ENCODE data around the gene LPO.

LPO gene

GRCh38 chr17:58227733-58228132 lies 10.7 kb upstream of the LPO start:
- peaks cover 0 to 9% (median 8%) of the 10 kb centered on the region in 5 donors for H3K27me3 ChIP-seq (ENCODE audit: control insufficient read depth in 5 of 5, insufficient read depth in 4 of 5, low read length in 5 of 5)
- H3K36me3 ChIP-seq (ENCODE audit: control insufficient read depth in 5 of 5, insufficient read depth in 5 of 5, low read length in 5 of 5) = no peaks in the 10 kb centered on the region
- H3K27ac ChIP-seq (ENCODE audit: low read depth, low read length) = no peak overlapping the region

GRCh38 chr17:58228679-58229078 lies 9.7 kb upstream of the LPO start:
- peaks cover 0 to 10% (median 0%) of the 10 kb centered on the region in 5 donors for H3K4me1 ChIP-seq (ENCODE audit: control insufficient read depth in 5 of 5, insufficient read depth in 5 of 5, low read length in 5 of 5)
- H3K9me3 ChIP-seq (ENCODE audit: control insufficient read depth in 5 of 5, low read length in 5 of 5) = no peaks in the 10 kb centered on the region
- H3K36me3 ChIP-seq (ENCODE audit: control insufficient read depth in 5 of 5, insufficient read depth in 5 of 5, low read length in 5 of 5) = no peaks in the 10 kb centered on the region
- no peak overlapping the region for H3K4me3 ChIP-seq (ENCODE audit: low read depth in 1 of 5, low read length in 5 of 5)
- H3K9ac ChIP-seq (ENCODE audit: low read length in 5 of 5) = no peak overlapping the region
- H3K27me3 ChIP-seq (ENCODE audit: control insufficient read depth in 5 of 5, insufficient read depth in 4 of 5, low read length in 5 of 5) = peaks cover 0 to 11% (median 9%) of the 10 kb centered on the region in 5 donors
- no peak overlapping the region for H3K27ac ChIP-seq (ENCODE audit: low read depth, low read length)

More at GRCh38 chr17:58227733-58228132, 10.7 kb upstream of the LPO start:
- peaks cover 0 to 7% (median 0%) of the 10 kb centered on the region in 5 donors for H3K4me1 ChIP-seq (ENCODE audit: control insufficient read depth in 5 of 5, insufficient read depth in 5 of 5, low read length in 5 of 5)
- no peak overlapping the region for H3K4me3 ChIP-seq (ENCODE audit: low read depth in 1 of 5, low read length in 5 of 5)
- no peaks in the 10 kb centered on the region for H3K9me3 ChIP-seq (ENCODE audit: control insufficient read depth in 5 of 5, low read length in 5 of 5)
- H3K9ac ChIP-seq (ENCODE audit: low read length in 5 of 5) = no peak overlapping the region

DNA sequence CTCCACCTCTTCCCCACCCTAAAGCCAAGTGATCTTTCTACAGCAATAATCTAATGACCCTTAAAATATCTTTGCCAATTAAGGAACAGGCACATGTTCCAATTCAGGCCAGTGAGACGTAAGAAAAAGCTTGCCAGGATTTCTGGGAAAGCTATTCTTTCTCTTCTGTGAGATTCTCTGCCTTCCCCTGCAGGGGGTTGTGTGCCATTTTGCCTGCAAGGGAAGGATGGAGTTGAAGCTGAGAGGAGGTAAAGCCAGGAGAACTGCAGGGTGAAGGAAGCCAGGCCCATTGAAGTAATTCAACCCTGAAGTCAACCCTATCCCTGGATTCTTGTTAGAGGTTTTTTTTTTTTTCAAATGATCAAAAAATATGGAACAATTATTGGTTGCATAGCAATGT lies 9.0 kb upstream of the LPO start:
- Histone ChIP-seq H3K9ac (ENCODE audit: low read length in 5 of 5) (no peak overlapping the region), H3K4me3 (ENCODE audit: low read depth in 1 of 5, low read length in 5 of 5) (no peak overlapping the region), H3K27ac (ENCODE audit: low read depth, low read length) (no peak overlapping the region), H3K4me1 (ENCODE audit: control insufficient read depth in 5 of 5, insufficient read depth in 5 of 5, low read length in 5 of 5) (peaks cover 0 to 10% (median 0%) of the 10 kb centered on the region in 5 donors), H3K27me3 (ENCODE audit: control insufficient read depth in 5 of 5, insufficient read depth in 4 of 5, low read length in 5 of 5) (peaks cover 0 to 11% (median 10%) of the 10 kb centered on the region in 5 donors), H3K9me3 (ENCODE audit: control insufficient read depth in 5 of 5, low read length in 5 of 5) (no peaks in the 10 kb centered on the region), H3K36me3 (ENCODE audit: control insufficient read depth in 5 of 5, insufficient read depth in 5 of 5, low read length in 5 of 5) (no peaks in the 10 kb centered on the region)

DNA sequence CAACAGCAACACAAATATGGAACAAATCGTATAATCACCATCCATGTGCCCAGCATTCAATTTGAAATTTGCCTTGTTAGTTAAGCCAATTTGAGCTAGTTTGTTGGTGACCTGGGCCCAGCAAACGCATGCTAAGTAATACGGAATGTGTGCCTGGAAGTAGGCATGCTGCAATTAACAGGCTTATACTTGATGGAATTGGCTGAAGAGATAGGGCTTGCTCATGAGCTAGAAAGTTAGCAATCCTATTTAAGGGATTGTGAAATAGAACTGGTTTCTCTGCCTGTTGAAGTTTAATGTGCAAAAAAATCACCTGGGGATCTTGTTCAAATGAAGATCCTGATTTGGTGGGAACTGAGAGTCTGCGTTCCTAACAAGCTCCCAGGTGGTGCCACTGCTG lies 8.5 kb upstream of the LPO start:
- Histone ChIP-seq H3K9me3 (ENCODE audit: control insufficient read depth in 5 of 5, low read length in 5 of 5) (no peaks in the 10 kb centered on the region), H3K27ac (ENCODE audit: low read depth, low read length) (no peak overlapping the region), H3K4me3 (ENCODE audit: low read depth in 1 of 5, low read length in 5 of 5) (no peak overlapping the region), H3K36me3 (ENCODE audit: control insufficient read depth in 5 of 5, insufficient read depth in 5 of 5, low read length in 5 of 5) (no peaks in the 10 kb centered on the region), H3K4me1 (ENCODE audit: control insufficient read depth in 5 of 5, insufficient read depth in 5 of 5, low read length in 5 of 5) (peaks cover 0 to 10% (median 0%) of the 10 kb centered on the region in 5 donors), H3K27me3 (ENCODE audit: control insufficient read depth in 5 of 5, insufficient read depth in 4 of 5, low read length in 5 of 5) (peaks cover 0 to 11% (median 11%) of the 10 kb centered on the region in 5 donors), H3K9ac (ENCODE audit: low read length in 5 of 5) (no peak overlapping the region)

DNA sequence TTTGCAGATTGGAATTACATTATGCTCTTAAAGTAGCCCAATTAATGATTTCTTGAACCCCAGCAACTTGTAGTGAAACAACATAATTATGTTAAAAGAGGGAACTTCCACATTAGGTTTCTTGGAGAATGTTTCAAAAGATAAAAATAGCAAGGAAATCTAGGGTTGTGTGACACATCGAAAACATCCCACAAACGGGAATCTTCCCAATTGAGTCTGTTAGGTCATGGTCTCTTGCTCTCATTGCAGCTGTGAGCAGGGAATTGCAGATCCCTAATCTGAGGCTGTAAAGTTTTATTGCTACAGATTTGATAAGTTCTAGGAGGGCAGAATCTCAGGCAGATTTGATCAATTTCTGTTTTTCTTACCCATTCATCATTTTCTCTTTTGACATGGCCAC lies 6.7 kb upstream of the LPO start:
- H3K4me1 ChIP-seq (ENCODE audit: control insufficient read depth in 5 of 5, insufficient read depth in 5 of 5, low read length in 5 of 5) = peaks cover 0 to 10% (median 0%) of the 10 kb centered on the region in 5 donors
- no peak overlapping the region for H3K27ac ChIP-seq (ENCODE audit: low read depth, low read length)
- no peaks in the 10 kb centered on the region for H3K9me3 ChIP-seq (ENCODE audit: control insufficient read depth in 5 of 5, low read length in 5 of 5)
- H3K27me3 ChIP-seq (ENCODE audit: control insufficient read depth in 5 of 5, insufficient read depth in 4 of 5, low read length in 5 of 5) = peaks cover 0 to 18% (median 11%) of the 10 kb centered on the region in 5 donors
- no peaks in the 10 kb centered on the region for H3K36me3 ChIP-seq (ENCODE audit: control insufficient read depth in 5 of 5, insufficient read depth in 5 of 5, low read length in 5 of 5)
- no peak overlapping the region for H3K9ac ChIP-seq (ENCODE audit: low read length in 5 of 5)
- no peak overlapping the region for H3K4me3 ChIP-seq (ENCODE audit: low read depth in 1 of 5, low read length in 5 of 5)

DNA sequence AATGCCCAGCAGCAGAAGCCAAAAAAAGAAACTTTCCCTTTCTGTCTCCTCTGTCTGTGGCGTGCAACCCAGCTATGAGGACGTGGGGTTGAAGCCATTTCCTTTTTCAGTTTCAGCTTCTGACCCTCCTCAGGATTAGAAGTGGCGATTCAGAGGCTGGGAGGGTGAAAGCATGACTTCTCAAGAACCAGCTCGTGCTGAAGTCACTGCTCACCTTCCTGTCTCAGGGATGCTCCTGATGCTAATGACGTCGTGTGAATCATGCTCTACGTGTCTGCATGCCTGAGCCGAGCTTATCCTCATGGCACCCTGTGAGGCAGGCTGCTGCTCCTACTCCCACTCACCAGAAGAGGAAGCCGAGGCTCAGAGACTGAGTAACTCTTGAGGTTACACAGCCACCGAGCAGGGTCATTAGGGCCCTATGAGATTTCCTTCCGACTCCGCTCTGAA lies 5.7 kb upstream of the LPO start:
- Histone ChIP-seq H3K4me1 (ENCODE audit: control insufficient read depth in 5 of 5, insufficient read depth in 5 of 5, low read length in 5 of 5) (peaks cover 0 to 10% (median 0%) of the 10 kb centered on the region in 5 donors), H3K9ac (ENCODE audit: low read length in 5 of 5) (no peak overlapping the region), H3K27ac (ENCODE audit: low read depth, low read length) (no peak overlapping the region), H3K4me3 (ENCODE audit: low read depth in 1 of 5, low read length in 5 of 5) (peak overlapping the region in 1 of 5 donors; percentile 20), H3K9me3 (ENCODE audit: control insufficient read depth in 5 of 5, low read length in 5 of 5) (no peaks in the 10 kb centered on the region), H3K27me3 (ENCODE audit: control insufficient read depth in 5 of 5, insufficient read depth in 4 of 5, low read length in 5 of 5) (peaks cover 0 to 18% (median 11%) of the 10 kb centered on the region in 5 donors), H3K36me3 (ENCODE audit: control insufficient read depth in 5 of 5, insufficient read depth in 5 of 5, low read length in 5 of 5) (no peaks in the 10 kb centered on the region)

GRCh38 chr17:58233543-58233942 lies 4.8 kb upstream of the LPO start:
- Histone ChIP-seq H3K9ac (ENCODE audit: low read length in 5 of 5) (no peak overlapping the region), H3K27me3 (ENCODE audit: control insufficient read depth in 5 of 5, insufficient read depth in 4 of 5, low read length in 5 of 5) (peaks cover 0 to 16% (median 15%) of the 10 kb centered on the region in 5 donors), H3K36me3 (ENCODE audit: control insufficient read depth in 5 of 5, insufficient read depth in 5 of 5, low read length in 5 of 5) (no peaks in the 10 kb centered on the region), H3K4me3 (ENCODE audit: low read depth in 1 of 5, low read length in 5 of 5) (no peak overlapping the region), H3K9me3 (ENCODE audit: control insufficient read depth in 5 of 5, low read length in 5 of 5) (no peaks in the 10 kb centered on the region), H3K27ac (ENCODE audit: low read depth, low read length) (no peak overlapping the region), H3K4me1 (ENCODE audit: control insufficient read depth in 5 of 5, insufficient read depth in 5 of 5, low read length in 5 of 5) (peaks cover 0 to 10% (median 0%) of the 10 kb centered on the region in 5 donors)

GRCh38 chr17:58234512-58234911 lies 3.9 kb upstream of the LPO start:
- Histone ChIP-seq H3K4me1 (ENCODE audit: control insufficient read depth in 5 of 5, insufficient read depth in 5 of 5, low read length in 5 of 5) (peaks cover 0 to 10% (median 0%) of the 10 kb centered on the region in 5 donors), H3K36me3 (ENCODE audit: control insufficient read depth in 5 of 5, insufficient read depth in 5 of 5, low read length in 5 of 5) (no peaks in the 10 kb centered on the region), H3K9ac (ENCODE audit: low read length in 5 of 5) (no peak overlapping the region), H3K27me3 (ENCODE audit: control insufficient read depth in 5 of 5, insufficient read depth in 4 of 5, low read length in 5 of 5) (peaks cover 0 to 19% (median 15%) of the 10 kb centered on the region in 5 donors), H3K4me3 (ENCODE audit: low read depth in 1 of 5, low read length in 5 of 5) (no peak overlapping the region), H3K9me3 (ENCODE audit: control insufficient read depth in 5 of 5, low read length in 5 of 5) (no peaks in the 10 kb centered on the region), H3K27ac (ENCODE audit: low read depth, low read length) (no peak overlapping the region)

DNA sequence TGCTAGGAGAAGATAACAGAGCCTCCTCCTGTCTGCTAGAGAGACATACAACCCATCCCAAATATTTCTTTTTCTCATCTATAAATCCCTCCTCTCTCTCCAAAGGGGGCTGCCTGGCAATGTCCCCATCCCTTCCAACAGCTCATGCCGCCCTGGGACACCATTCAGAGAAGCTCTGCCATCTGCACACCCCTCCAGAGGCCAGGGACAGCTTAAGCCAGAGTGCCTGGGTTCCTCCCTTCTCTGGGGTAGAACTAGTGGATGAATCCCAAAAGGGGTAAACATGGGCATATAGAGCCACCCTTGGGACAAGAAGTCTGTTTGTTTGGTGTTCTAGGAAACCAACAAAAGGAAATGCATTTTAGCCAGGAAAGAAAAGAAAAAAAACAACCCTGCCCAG lies 2.6 kb upstream of the LPO start:
- no peak overlapping the region for H3K27ac ChIP-seq (ENCODE audit: low read depth, low read length)
- peaks cover 0 to 21% (median 15%) of the 10 kb centered on the region in 5 donors for H3K27me3 ChIP-seq (ENCODE audit: control insufficient read depth in 5 of 5, insufficient read depth in 4 of 5, low read length in 5 of 5)
- no peak overlapping the region for H3K4me3 ChIP-seq (ENCODE audit: low read depth in 1 of 5, low read length in 5 of 5)
- H3K9ac ChIP-seq (ENCODE audit: low read length in 5 of 5) = no peak overlapping the region
- H3K9me3 ChIP-seq (ENCODE audit: control insufficient read depth in 5 of 5, low read length in 5 of 5) = no peaks in the 10 kb centered on the region
- H3K36me3 ChIP-seq (ENCODE audit: control insufficient read depth in 5 of 5, insufficient read depth in 5 of 5, low read length in 5 of 5) = no peaks in the 10 kb centered on the region
- H3K4me1 ChIP-seq (ENCODE audit: control insufficient read depth in 5 of 5, insufficient read depth in 5 of 5, low read length in 5 of 5) = peaks cover 0 to 10% (median 0%) of the 10 kb centered on the region in 5 donors

GRCh38 chr17:58236394-58236793 lies 2.0 kb upstream of the LPO start:
- H3K27me3 ChIP-seq (ENCODE audit: control insufficient read depth in 5 of 5, insufficient read depth in 4 of 5, low read length in 5 of 5) = peaks cover 0 to 21% (median 15%) of the 10 kb centered on the region in 5 donors
- H3K9ac ChIP-seq (ENCODE audit: low read length in 5 of 5) = no peak overlapping the region

More at GRCh38 chr17:58236394-58236793, 2.0 kb upstream of the LPO start:
- H3K4me1 ChIP-seq (ENCODE audit: control insufficient read depth in 5 of 5, insufficient read depth in 5 of 5, low read length in 5 of 5) = peaks cover 0 to 10% (median 0%) of the 10 kb centered on the region in 5 donors
- H3K4me3 ChIP-seq (ENCODE audit: low read depth in 1 of 5, low read length in 5 of 5) = no peak overlapping the region
- H3K27ac ChIP-seq (ENCODE audit: low read depth, low read length) = no peak overlapping the region
- H3K36me3 ChIP-seq (ENCODE audit: control insufficient read depth in 5 of 5, insufficient read depth in 5 of 5, low read length in 5 of 5) = no peaks in the 10 kb centered on the region
- H3K9me3 ChIP-seq (ENCODE audit: control insufficient read depth in 5 of 5, low read length in 5 of 5) = no peaks in the 10 kb centered on the region
